H1 (cell line): ENCODE measurements around the gene GOLGB1. TPM values are rescaled to one million over a fixed set of nuclear protein-coding genes. Genes with fewer than 3 reads are reported as not detected.

Experiments used
- KDM4A ChIP-seq: IDR thresholded peaks from one replicate; pipeline ENCODE4 v1.7.1; 2012; ENCODE audit warnings: low read depth, mild to moderate bottlenecking, moderate library complexity, low read length, inconsistent platforms; ENCODE audit not compliant: severe bottlenecking
- polyA plus RNA-seq, 7 experiments: library from polyadenylated mRNA; depleted of rRNA in 3 of 7; stranded (reverse) in 5 of 7; unstranded in 2 of 7; fragments of >200 nt in 5 of 7; fragments of 200-250 nt in 2 of 7; gene quantifications; 1 replicate in 5 of 7; 2 replicates in 1 of 7; 4 replicates in 1 of 7; pipeline versions ENCODE4 v1.2.1 to v1.2.3, GENCODE V29; 2011 to 2013; ENCODE audit warnings: missing spikeins in 2 of 7, mixed read lengths in 2 of 7
- small RNA-seq: library from polyadenylated mRNA; stranded (forward); fragments of <200 nt; extraction: miRNeasy Mini kit (QIAGEN cat#:217004); gene quantifications from one replicate; pipeline ENCODE3, GENCODE V24; 2013; ENCODE audit not compliant: insufficient read depth
- total RNA-seq: library from RNA; stranded (reverse); fragmentation: NEBNext Ultra II Directional; extraction: Animal tissue kit (Norgen Biotek cat#: 25700); gene quantifications from 2 replicates; pipeline ENCODE4 v1.2.1, GENCODE V29; 2021

GOLGB1 gene
- total and polyA plus RNA-seq, 2 of the 8 experiments (the other 6 are each of a cell fraction or from before 2014, with no cell fraction given): 5.9 to 28.5 TPM

- no peak for TF ChIP-seq KDM4A
Observed at GRCh38 chr3:121619691-121620090, 129.8 kb downstream of the GOLGB1 start (continued).

Small RNA genes within 50 kb of the gene (small RNA-seq; reads per million reads assigned to genes)
- not detected for gene RNU4-62P

Other genes with a start within 250 kb of the GOLGB1 start
- gene POLQ, start 203.8 kb downstream of the GOLGB1 start, total RNA-seq: 15.3 and 16.1 TPM in 2 replicates
- 2.5 and 3.6 TPM in 2 replicates for gene POLQ, start 203.8 kb downstream of the GOLGB1 start, polyA plus RNA-seq (2011; rRNA removed)
- gene ARGFX, start 181.8 kb downstream of the GOLGB1 start, total RNA-seq: not detected in 2 replicates
- not detected in 2 replicates for gene ARGFX, start 181.8 kb downstream of the GOLGB1 start, polyA plus RNA-seq (2011; rRNA removed)
- gene FBXO40, start 156.4 kb downstream of the GOLGB1 start, total RNA-seq: 0.06 TPM in 1 of 2 replicates, not detected in the other
- 0.03 and 0.05 TPM in 2 replicates for gene FBXO40, start 156.4 kb downstream of the GOLGB1 start, polyA plus RNA-seq (2011; rRNA removed)
- 0.86 and 1.3 TPM in 2 replicates for gene HCLS1, start 88.8 kb downstream of the GOLGB1 start, total RNA-seq
- gene HCLS1, start 88.8 kb downstream of the GOLGB1 start, polyA plus RNA-seq (2011; rRNA removed): 0.46 and 0.53 TPM in 2 replicates
- 28.9 and 31.2 TPM in 2 replicates for gene IQCB1, start 85.3 kb upstream of the GOLGB1 start, total RNA-seq
- gene IQCB1, start 85.3 kb upstream of the GOLGB1 start, polyA plus RNA-seq (2011; rRNA removed): 10.7 and 21.7 TPM in 2 replicates
- 6.0 and 6.6 TPM in 2 replicates for gene EAF2, start 85.5 kb upstream of the GOLGB1 start, total RNA-seq
- 2.0 and 3.6 TPM in 2 replicates for gene EAF2, start 85.5 kb upstream of the GOLGB1 start, polyA plus RNA-seq (2011; rRNA removed)
- gene SLC15A2, start 144.7 kb upstream of the GOLGB1 start, total RNA-seq: 1.8 and 2.0 TPM in 2 replicates
- gene SLC15A2, start 144.7 kb upstream of the GOLGB1 start, polyA plus RNA-seq (2011; rRNA removed): 2.1 and 3.6 TPM in 2 replicates